Activated effector memory CD4-positive, alpha-beta T cell treated with Interleukin-2 at 50 U/mL for 16 hours (primary cell): ENCODE data around the gene TMEM270.
"Not testable (repeated sequence)": the region's sequence is repeated elsewhere in the genome, so short reads cannot be mapped to it uniquely, and the experiment has no call there.

Experiments
- DNase-seq: peaks from one replicate; pipeline ENCODE4 v3.0.0-alpha.2; 2020

TMEM270 gene

GRCh38 chr7:73833251-73833919, 27.6 kb upstream of the TMEM270 start:
- DNase-seq: no peak

GRCh38 chr7:73834626-73835191, 26.2 kb upstream of the TMEM270 start:
- no peak for DNase-seq

GRCh38 chr7:73837167-73837566, 23.8 kb upstream of the TMEM270 start:
- DNase-seq: not testable (repeated sequence)

- DNase-seq: no peak
Observed at GRCh38 chr7:73838642-73839041, 22.3 kb upstream of the TMEM270 start.

GRCh38 chr7:73839290-73839689, 21.7 kb upstream of the TMEM270 start:
- no peak for DNase-seq

- DNase-seq: no peak
Observed at GRCh38 chr7:73839743-73840714, 20.9 kb upstream of the TMEM270 start.

- DNase-seq: no peak
Observed at GRCh38 chr7:73840715-73841379, 20.1 kb upstream of the TMEM270 start.

- no peak for DNase-seq
Observed at GRCh38 chr7:73841689-73842066, 19.3 kb upstream of the TMEM270 start.

- peak; percentile 85 for DNase-seq
Observed at GRCh38 chr7:73842067-73842976, 18.6 kb upstream of the TMEM270 start, which contains the start of gene METTL27. TSS of gene METTL27 (minus strand) at chr7:73842516. CDS start at chr7:73842140, 376 bp downstream.

- no peak for DNase-seq
Observed at GRCh38 chr7:73844131-73844547, 16.8 kb upstream of the TMEM270 start.

- DNase-seq: no peak
Observed at GRCh38 chr7:73844848-73845460, 16.0 kb upstream of the TMEM270 start.

- DNase-seq: not testable (repeated sequence)
Observed at GRCh38 chr7:73845701-73846195, 15.2 kb upstream of the TMEM270 start.

- DNase-seq: no peak
Observed at GRCh38 chr7:73847941-73848723, 12.8 kb upstream of the TMEM270 start.

- DNase-seq: no peak
Observed at GRCh38 chr7:73850781-73851207, 10.2 kb upstream of the TMEM270 start.

- DNase-seq: no peak
Observed at GRCh38 chr7:73851410-73852338, 9.3 kb upstream of the TMEM270 start.

- DNase-seq: no peak
Observed at GRCh38 chr7:73852500-73852899, 8.5 kb upstream of the TMEM270 start.

GRCh38 chr7:73856941-73857340, 4.0 kb upstream of the TMEM270 start:
- DNase-seq: no peak

GRCh38 chr7:73858807-73859206, 2.2 kb upstream of the TMEM270 start:
- DNase-seq: no peak

GRCh38 chr7:73861305-73861704, 346 bp downstream of the TMEM270 start:
- DNase-seq: no peak
